ENCODE results near the gene STAT4. TPM values are rescaled to one million over a fixed set of nuclear protein-coding genes. Genes with fewer than 3 reads are reported as not detected.
A peak's percentile ranks its signal among the peaks of the same experiment; 100 is the strongest.

Gene STAT4
- total RNA-seq, 1 experiment from 2014 or later: not detected

GRCh38 chr2:191176801-191177438 is 26.1 kb upstream of the STAT4 start:
- no peak for DNase-seq (ENCODE audit: low read depth)

GRCh38 chr2:191176305-191176704 is 25.5 kb upstream of the STAT4 start:
- DNase-seq (ENCODE audit: low read depth): no peak

GRCh38 chr2:191174442-191174841 is 23.6 kb upstream of the STAT4 start:
- DNase-seq (ENCODE audit: low read depth): no peak

- no peak for DNase-seq (ENCODE audit: low read depth)
Measured at GRCh38 chr2:191173206-191173605, 22.4 kb upstream of the STAT4 start.

- peak; percentile 98 for DNase-seq (ENCODE audit: low read depth)
Measured at GRCh38 chr2:191171708-191172355, 21.0 kb upstream of the STAT4 start.

GRCh38 chr2:191171286-191171685 is 20.5 kb upstream of the STAT4 start:
- DNase-seq (ENCODE audit: low read depth): no peak

- peak; percentile 21 for DNase-seq (ENCODE audit: low read depth)
Measured at GRCh38 chr2:191170773-191171172, 20.0 kb upstream of the STAT4 start.

- no peak for DNase-seq (ENCODE audit: low read depth)
Measured at GRCh38 chr2:191170301-191170636, 19.5 kb upstream of the STAT4 start.

- peak; percentile 15 for DNase-seq (ENCODE audit: low read depth)
Measured at GRCh38 chr2:191169456-191170300, 18.9 kb upstream of the STAT4 start.

- peak; percentile 12 for DNase-seq (ENCODE audit: low read depth)
Measured at GRCh38 chr2:191167766-191168165, 17.0 kb upstream of the STAT4 start.

- no peak for DNase-seq (ENCODE audit: low read depth)
Measured at GRCh38 chr2:191166756-191167445, 16.1 kb upstream of the STAT4 start.

GRCh38 chr2:191166111-191166755 is 15.4 kb upstream of the STAT4 start:
- peak; percentile 73 for DNase-seq (ENCODE audit: low read depth)

GRCh38 chr2:191165176-191165643 is 14.4 kb upstream of the STAT4 start:
- peak; percentile 64 for DNase-seq (ENCODE audit: low read depth)

GRCh38 chr2:191158747-191159146 is 8.0 kb upstream of the STAT4 start:
- no peak for DNase-seq (ENCODE audit: low read depth)

- no peak for DNase-seq (ENCODE audit: low read depth)
Measured at GRCh38 chr2:191158193-191158592, 7.4 kb upstream of the STAT4 start.

GRCh38 chr2:191155608-191156071 is 4.8 kb upstream of the STAT4 start:
- peak; percentile 43 for DNase-seq (ENCODE audit: low read depth)

GRCh38 chr2:191153716-191154115 is 2.9 kb upstream of the STAT4 start:
- no peak for DNase-seq (ENCODE audit: low read depth)

- peak; percentile 46 for DNase-seq (ENCODE audit: low read depth)
Measured at GRCh38 chr2:191152482-191153240, 1.9 kb upstream of the STAT4 start.

- no peak for DNase-seq (ENCODE audit: low read depth)
Measured at GRCh38 chr2:191151331-191151730, 537 bp upstream of the STAT4 start.

- no peak for DNase-seq (ENCODE audit: low read depth)
Measured at GRCh38 chr2:191150230-191150599, 579 bp downstream of the STAT4 start.

Measured in HT1080 (cell line).